ENCODE measurements around the gene DIO1.
"Not testable (repeated sequence)": the region's sequence is repeated elsewhere in the genome, so short reads cannot be mapped to it uniquely, and the experiment has no call there.

Gene DIO1

GRCh38 chr1:53868565-53868964 lies 25.4 kb upstream of the DIO1 start:
- no peak overlapping the region for H3K4me3 ChIP-seq (replicated peaks; ENCODE audit: low read depth, low read length)
- TF ChIP-seq CTCF (IDR thresholded peaks at IDR 0.05; ENCODE audit: low read length, missing control alignments): no peak
- no peak for DNase-seq (ENCODE audit: low read depth)

- H3K4me3 ChIP-seq (replicated peaks; ENCODE audit: low read depth, low read length): no peak overlapping the region
- no peak for DNase-seq (ENCODE audit: low read depth)
- no peak for TF ChIP-seq CTCF (IDR thresholded peaks at IDR 0.05; ENCODE audit: low read length, missing control alignments)
These were observed 24.4 kb upstream of the DIO1 start for GRCh38 chr1:53869454-53870117.

- no peak overlapping the region for H3K4me3 ChIP-seq (replicated peaks; ENCODE audit: low read depth, low read length)
- TF ChIP-seq CTCF (IDR thresholded peaks at IDR 0.05; ENCODE audit: low read length, missing control alignments): no peak
- peak; percentile 13 for DNase-seq (ENCODE audit: low read depth)
These were observed 22.8 kb upstream of the DIO1 start for GRCh38 chr1:53871221-53871620.

GRCh38 chr1:53871773-53872484 lies 22.1 kb upstream of the DIO1 start:
- TF ChIP-seq CTCF (IDR thresholded peaks at IDR 0.05; ENCODE audit: low read length, missing control alignments): no peak
- DNase-seq (ENCODE audit: low read depth): no peak
- H3K4me3 ChIP-seq (replicated peaks; ENCODE audit: low read depth, low read length): no peak overlapping the region

- DNase-seq (ENCODE audit: low read depth); H3K4me3 ChIP-seq (replicated peaks; ENCODE audit: low read depth, low read length): not testable (repeated sequence)
These were observed 18.8 kb upstream of the DIO1 start for GRCh38 chr1:53875150-53875549.

- TF ChIP-seq CTCF (IDR thresholded peaks at IDR 0.05; ENCODE audit: low read length, missing control alignments): peak; percentile 66
- H3K4me3 ChIP-seq (replicated peaks; ENCODE audit: low read depth, low read length): no peak overlapping the region
- peak; percentile 75 for DNase-seq (ENCODE audit: low read depth)
These were observed 15.4 kb upstream of the DIO1 start for GRCh38 chr1:53878492-53879105.

GRCh38 chr1:53881853-53882252 lies 12.1 kb upstream of the DIO1 start:
- DNase-seq (ENCODE audit: low read depth): not testable (repeated sequence)

GRCh38 chr1:53883600-53883999 lies 10.4 kb upstream of the DIO1 start:
- H3K4me3 ChIP-seq (replicated peaks; ENCODE audit: low read depth, low read length): not testable (repeated sequence)

More at GRCh38 chr1:53881853-53882252, 12.1 kb upstream of the DIO1 start:
- not testable (repeated sequence) for H3K4me3 ChIP-seq (replicated peaks; ENCODE audit: low read depth, low read length)

More at GRCh38 chr1:53883600-53883999, 10.4 kb upstream of the DIO1 start:
- DNase-seq (ENCODE audit: low read depth): not testable (repeated sequence)
